ENCODE results near the gene CNTN5.
"Not testable (repeated sequence)": the region's sequence is repeated elsewhere in the genome, so short reads cannot be mapped to it uniquely, and the experiment has no call there.

The CNTN5 gene

GRCh38 chr11:99822846-99823565 lies 802.3 kb downstream of the CNTN5 start:
- no peak overlapping the region for H2BK12ac ChIP-seq (ENCODE audit: low read length in 2 of 2)
- H2BK5ac ChIP-seq (ENCODE audit: low read depth, low read length, poor library complexity, severe bottlenecking), result no peak overlapping the region
- H2AK5ac ChIP-seq (ENCODE audit: low read length, severe bottlenecking), result no peak overlapping the region

GRCh38 chr11:99836739-99837138 lies 816.0 kb downstream of the CNTN5 start:
- not testable (repeated sequence) for H3K36me3 ChIP-seq (ENCODE audit: control insufficient read depth in 1 of 2, insufficient read depth in 2 of 2, low read depth in 1 of 2, low read length in 2 of 2); H3K4me1 ChIP-seq (ENCODE audit: control insufficient read depth, insufficient read depth, low read depth, low read length); H3K14ac ChIP-seq (ENCODE audit: low read length in 2 of 2); H3K4ac ChIP-seq (ENCODE audit: low read depth in 1 of 2, low read length in 2 of 2); H4K91ac ChIP-seq (ENCODE audit: low read length); H3K9ac ChIP-seq (ENCODE audit: low read length); H2AFZ ChIP-seq (ENCODE audit: low read depth, low read length); H2AK5ac ChIP-seq (ENCODE audit: low read length, severe bottlenecking); H2BK15ac ChIP-seq (ENCODE audit: low read depth, poor library complexity, severe bottlenecking); H2BK120ac ChIP-seq (ENCODE audit: low read depth, low read length); H3K4me3 ChIP-seq (ENCODE audit: insufficient read depth in 1 of 2, low read depth in 1 of 2, low read length in 2 of 2); DNase-seq; H3K27ac ChIP-seq (ENCODE audit: low read length, poor library complexity, severe bottlenecking); H3K27me3 ChIP-seq (ENCODE audit: control insufficient read depth in 1 of 2, insufficient read depth in 1 of 2, low read length in 2 of 2); H2BK12ac ChIP-seq (ENCODE audit: low read length in 2 of 2); H4K8ac ChIP-seq (ENCODE audit: low read length); H3K9me3 ChIP-seq (ENCODE audit: control insufficient read depth, low read length); H3K4me2 ChIP-seq (ENCODE audit: low read length, poor library complexity, severe bottlenecking); H3K23ac ChIP-seq (ENCODE audit: low read length in 2 of 2); H3K79me1 ChIP-seq (replicated peaks; ENCODE audit: low read length, poor library complexity, severe bottlenecking); H2BK5ac ChIP-seq (ENCODE audit: low read depth, low read length, poor library complexity, severe bottlenecking); H3K18ac ChIP-seq (ENCODE audit: low read depth in 1 of 2, low read length in 2 of 2)

More at GRCh38 chr11:99822846-99823565, 802.3 kb downstream of the CNTN5 start:
- H3K9ac ChIP-seq (ENCODE audit: low read length), result no peak overlapping the region
- no peaks in the 10 kb centered on the region for H3K79me1 ChIP-seq (replicated peaks; ENCODE audit: low read length, poor library complexity, severe bottlenecking)
- H3K4me3 ChIP-seq (ENCODE audit: insufficient read depth in 1 of 2, low read depth in 1 of 2, low read length in 2 of 2), result no peak overlapping the region
- H3K27me3 ChIP-seq (ENCODE audit: control insufficient read depth in 1 of 2, insufficient read depth in 1 of 2, low read length in 2 of 2), result no peaks in the 10 kb centered on the region
- DNase-seq, result peak; percentile 17
- no peak overlapping the region for H4K91ac ChIP-seq (ENCODE audit: low read length)
- no peak overlapping the region for H3K4me2 ChIP-seq (ENCODE audit: low read length, poor library complexity, severe bottlenecking)
- no peak overlapping the region for H3K14ac ChIP-seq (ENCODE audit: low read length in 2 of 2)
- H3K4ac ChIP-seq (ENCODE audit: low read depth in 1 of 2, low read length in 2 of 2), result no peak overlapping the region
- no peak overlapping the region for H2AFZ ChIP-seq (ENCODE audit: low read depth, low read length)
- no peak overlapping the region for H3K18ac ChIP-seq (ENCODE audit: low read depth in 1 of 2, low read length in 2 of 2)
- H4K8ac ChIP-seq (ENCODE audit: low read length), result no peak overlapping the region
- 52% methylated on average over 5 of the region's 6 CpGs for WGBS
- H2BK15ac ChIP-seq (ENCODE audit: low read depth, poor library complexity, severe bottlenecking), result no peak overlapping the region
- no peak overlapping the region for H2BK120ac ChIP-seq (ENCODE audit: low read depth, low read length)
- H3K9me3 ChIP-seq (ENCODE audit: control insufficient read depth, low read length), result no peaks in the 10 kb centered on the region
- H3K27ac ChIP-seq (ENCODE audit: low read length, poor library complexity, severe bottlenecking), result peak overlapping the region; percentile 67
- no peaks in the 10 kb centered on the region for H3K4me1 ChIP-seq (ENCODE audit: control insufficient read depth, insufficient read depth, low read depth, low read length)
- no peaks in the 10 kb centered on the region for H3K36me3 ChIP-seq (ENCODE audit: control insufficient read depth in 1 of 2, insufficient read depth in 2 of 2, low read depth in 1 of 2, low read length in 2 of 2)
- no peak overlapping the region for H3K23ac ChIP-seq (ENCODE audit: low read length in 2 of 2)

- Histone ChIP-seq H4K91ac (ENCODE audit: low read length) (no peak overlapping the region), H3K14ac (ENCODE audit: low read length in 2 of 2) (no peak overlapping the region), H2BK12ac (ENCODE audit: low read length in 2 of 2) (no peak overlapping the region), H3K79me1 (replicated peaks; ENCODE audit: low read length, poor library complexity, severe bottlenecking) (no peaks in the 10 kb centered on the region), H2AK5ac (ENCODE audit: low read length, severe bottlenecking) (no peak overlapping the region), H3K4me2 (ENCODE audit: low read length, poor library complexity, severe bottlenecking) (no peak overlapping the region), H3K4me3 (ENCODE audit: insufficient read depth in 1 of 2, low read depth in 1 of 2, low read length in 2 of 2) (no peak overlapping the region), H3K36me3 (ENCODE audit: control insufficient read depth in 1 of 2, insufficient read depth in 2 of 2, low read depth in 1 of 2, low read length in 2 of 2) (no peaks in the 10 kb centered on the region), H2BK15ac (ENCODE audit: low read depth, poor library complexity, severe bottlenecking) (no peak overlapping the region), H3K9me3 (ENCODE audit: control insufficient read depth, low read length) (no peaks in the 10 kb centered on the region), H3K4me1 (ENCODE audit: control insufficient read depth, insufficient read depth, low read depth, low read length) (no peaks in the 10 kb centered on the region), H3K18ac (ENCODE audit: low read depth in 1 of 2, low read length in 2 of 2) (no peak overlapping the region), H4K8ac (ENCODE audit: low read length) (no peak overlapping the region), H3K27me3 (ENCODE audit: control insufficient read depth in 1 of 2, insufficient read depth in 1 of 2, low read length in 2 of 2) (no peaks in the 10 kb centered on the region), H3K9ac (ENCODE audit: low read length) (no peak overlapping the region), H3K4ac (ENCODE audit: low read depth in 1 of 2, low read length in 2 of 2) (no peak overlapping the region), H3K27ac (ENCODE audit: low read length, poor library complexity, severe bottlenecking) (no peak overlapping the region), H3K23ac (ENCODE audit: low read length in 2 of 2) (no peak overlapping the region), H2BK120ac (ENCODE audit: low read depth, low read length) (no peak overlapping the region), H2BK5ac (ENCODE audit: low read depth, low read length, poor library complexity, severe bottlenecking) (no peak overlapping the region), H2AFZ (ENCODE audit: low read depth, low read length) (no peak overlapping the region)
- WGBS, result 94% methylated on average over 6 of the region's 7 CpGs
- DNase-seq, result no peak
These were observed 821.1 kb downstream of the CNTN5 start for GRCh38 chr11:99841885-99842284.

- no CpG with 5 or more reads among the region's 2 CpGs for WGBS
- no peak overlapping the region for H4K91ac ChIP-seq (ENCODE audit: low read length)
These were observed 845.2 kb downstream of the CNTN5 start for GRCh38 chr11:99865951-99866350.

More at GRCh38 chr11:99865951-99866350, 845.2 kb downstream of the CNTN5 start:
- Histone ChIP-seq H3K4me1 (ENCODE audit: control insufficient read depth, insufficient read depth, low read depth, low read length) (no peaks in the 10 kb centered on the region), H3K9ac (ENCODE audit: low read length) (no peak overlapping the region), H4K8ac (ENCODE audit: low read length) (no peak overlapping the region), H3K23ac (ENCODE audit: low read length in 2 of 2) (no peak overlapping the region), H2AFZ (ENCODE audit: low read depth, low read length) (no peak overlapping the region), H3K9me3 (ENCODE audit: control insufficient read depth, low read length) (no peaks in the 10 kb centered on the region), H2AK5ac (ENCODE audit: low read length, severe bottlenecking) (no peak overlapping the region), H3K36me3 (ENCODE audit: control insufficient read depth in 1 of 2, insufficient read depth in 2 of 2, low read depth in 1 of 2, low read length in 2 of 2) (no peaks in the 10 kb centered on the region), H2BK120ac (ENCODE audit: low read depth, low read length) (no peak overlapping the region), H3K14ac (ENCODE audit: low read length in 2 of 2) (no peak overlapping the region), H3K4me3 (ENCODE audit: insufficient read depth in 1 of 2, low read depth in 1 of 2, low read length in 2 of 2) (no peak overlapping the region), H3K4ac (ENCODE audit: low read depth in 1 of 2, low read length in 2 of 2) (no peak overlapping the region), H2BK15ac (ENCODE audit: low read depth, poor library complexity, severe bottlenecking) (no peak overlapping the region), H3K79me1 (replicated peaks; ENCODE audit: low read length, poor library complexity, severe bottlenecking) (no peaks in the 10 kb centered on the region), H2BK5ac (ENCODE audit: low read depth, low read length, poor library complexity, severe bottlenecking) (no peak overlapping the region), H3K18ac (ENCODE audit: low read depth in 1 of 2, low read length in 2 of 2) (no peak overlapping the region), H3K27ac (ENCODE audit: low read length, poor library complexity, severe bottlenecking) (no peak overlapping the region), H3K27me3 (ENCODE audit: control insufficient read depth in 1 of 2, insufficient read depth in 1 of 2, low read length in 2 of 2) (no peaks in the 10 kb centered on the region), H2BK12ac (ENCODE audit: low read length in 2 of 2) (no peak overlapping the region), H3K4me2 (ENCODE audit: low read length, poor library complexity, severe bottlenecking) (no peak overlapping the region)
- no peak for DNase-seq

Data from mesenchymal stem cell (in vitro differentiated cells and primary cell).